Spleen (tissue), 11 donors: ENCODE data around the gene C22orf39. TPM values are rescaled to one million over a fixed set of nuclear protein-coding genes. Genes with fewer than 3 reads are reported as not detected.

Experiments
- DNase-seq: peaks from one replicate; pipeline ENCODE4 v3.0.0-alpha.2; 2020
- H3K27ac ChIP-seq, 8 donors: fragments of 200-600 bp; sonication (generic) in 7 of 8; 1 replicate in 4 of 8; 2 replicates in 4 of 8; pipeline versions ENCODE4 v1.5.0 to v1.8.0; 2016 to 2021; ENCODE audit warnings: inconsistent platforms in 4 of 8, mild to moderate bottlenecking in 4 of 8, moderate library complexity in 1 of 8
- H3K27me3 ChIP-seq, 7 donors: fragments of 200-600 bp; sonication (generic) in 6 of 7; replicated peaks in 1 of 7; 1 replicate in 4 of 7; 2 replicates in 3 of 7; pipeline versions ENCODE4 v1.5.0 to v1.8.0; 2016 to 2021; ENCODE audit warnings: inconsistent platforms in 3 of 7, mild to moderate bottlenecking in 1 of 7
- H3K36me3 ChIP-seq, 6 donors: fragments of 200-600 bp; sonication (generic) in 5 of 6; 1 replicate in 4 of 6; 2 replicates in 2 of 6; pipeline versions ENCODE4 v1.5.0 to v1.8.0; 2016 to 2021; ENCODE audit warnings: inconsistent platforms in 2 of 6
- H3K4me1 ChIP-seq, 6 donors: fragments of 200-600 bp; sonication (generic) in 5 of 6; 1 replicate in 3 of 6; 2 replicates in 3 of 6; pipeline versions ENCODE4 v1.5.0 to v1.8.0; 2016 to 2021; ENCODE audit warnings: inconsistent platforms in 3 of 6
- H3K4me3 ChIP-seq, 8 donors: fragments of 200-600 bp; sonication (generic) in 7 of 8; 1 replicate in 4 of 8; 2 replicates in 4 of 8; pipeline versions ENCODE4 v1.5.0 to v1.8.0; 2016 to 2021; ENCODE audit warnings: inconsistent platforms in 4 of 8, mild to moderate bottlenecking in 4 of 8, moderate library complexity in 2 of 8
- H3K9me3 ChIP-seq, 8 donors: fragments of 200-600 bp; sonication (generic) in 7 of 8; 1 replicate in 4 of 8; 2 replicates in 4 of 8; pipeline versions ENCODE4 v1.5.0 to v1.8.0; 2016 to 2021; ENCODE audit warnings: inconsistent platforms in 4 of 8
- CTCF ChIP-seq, 11 experiments: fragments of 200-600 bp in 7 of 11; fragments of 450-650 bp in 4 of 11; sonication (generic) in 4 of 11; IDR thresholded peaks in 8 of 11; conservative IDR thresholded peaks in 3 of 11; 1 replicate in 7 of 11; 2 replicates in 4 of 11; pipeline versions ENCODE4 v1.4.0 to v1.8.0; 2016 to 2021; ENCODE audit warnings: antibody characterized with exemption in 11 of 11, inconsistent platforms in 4 of 11, mild to moderate bottlenecking in 1 of 11
- POLR2A ChIP-seq, 3 donors: fragments of 450-650 bp; IDR thresholded peaks; one replicate each; pipeline ENCODE4 v1.5.1; 2017; ENCODE audit warnings: antibody characterized with exemption in 3 of 3, mild to moderate bottlenecking in 1 of 3
- POLR2AphosphoS5 ChIP-seq, 3 donors: sonication (generic); formaldehyde crosslinking; IDR thresholded peaks; one replicate each; pipeline ENCODE4 v1.5.1; 2017; ENCODE audit warnings: antibody characterized with exemption in 3 of 3
- WGBS, 5 donors: extraction: QIAGEN DNeasy Blood & Tissue Kit in 3 of 5; methylation state at CpG; one replicate each; pipeline versions ENCODE4 v1.1.5 to v1.1.7; 2013 to 2018; 5-methylcytosine and 5-hydroxymethylcytosine counted together
- intact Hi-C: fragments of 100-400 bp; cut with DNase I; formaldehyde crosslinking; loops from one replicate; pipeline ENCODE4 v1.15.0; 2023; ENCODE audit warnings: low total_unique reads
- polyA plus RNA-seq, 3 donors: library from polyadenylated mRNA; stranded (reverse); fragments of 200-250 nt; gene quantifications; one replicate each; pipeline ENCODE4 v1.2.1, GENCODE V29; 2013
- total RNA-seq, 7 donors: library from RNA; depleted of rRNA in 3 of 7; stranded (reverse); fragments of >200 nt in 3 of 7; fragmentation: NEBNext Ultra II Directional in 4 of 7; extraction: Animal tissue kit (Norgen Biotek cat#: 25700) in 4 of 7; gene quantifications; one replicate each; pipeline versions ENCODE4 v1.1.0 to v1.2.1, GENCODE V29; 2016 to 2021
- donor health status: healthy with polysubstance abuse.
- donor health status: DM: no; HTN: no; CAD: no; lungs with moderate emphysema.
- donor health status: DM: no; HTN: no; CAD: no.
- donor health status: Bipolar disorder and iron deficiency.
- donor health status: healthy.
- donor health status: DM: no; HTN: no; CAD: no.
- donor health status: DM: yes; HTN: yes; CAD: no.

C22orf39 gene
- total and polyA plus RNA-seq, 10 donors = 28.8 to 48.8 (median 37.6) TPM

DNA sequence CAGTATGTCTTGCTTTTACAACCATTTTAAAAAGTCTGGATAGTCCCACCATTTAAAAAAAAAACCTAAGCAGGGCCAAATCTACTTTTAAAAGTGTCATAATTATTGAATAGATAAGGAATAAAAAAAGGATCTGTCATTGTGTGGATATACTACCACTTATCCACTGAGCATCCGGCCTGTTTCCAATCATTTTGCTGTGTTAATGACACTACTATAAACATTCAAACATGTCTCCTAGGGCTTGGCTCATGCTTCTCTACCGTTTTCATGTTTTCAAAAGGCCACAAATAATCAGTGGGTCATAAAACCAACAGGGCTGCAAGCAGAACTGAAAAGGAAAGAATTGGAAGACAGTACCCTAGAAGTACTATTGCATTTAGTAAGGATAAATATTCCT lies 12.5 kb upstream of the C22orf39 start:
- DNase-seq = no peak
- Histone ChIP-seq H3K4me3 (no peak overlapping the region), H3K4me1 (no peaks in the 10 kb centered on the region), H3K27ac (no peak overlapping the region), H3K36me3 (peaks cover 5 to 100% (median 75%) of the 10 kb centered on the region in 6 donors), H3K9me3 (no peaks in the 10 kb centered on the region), H3K27me3 (no peaks in the 10 kb centered on the region)
- TF ChIP-seq POLR2AphosphoS5 (IDR thresholded peaks at IDR 0.05) = no peak
- no peak for TF ChIP-seq CTCF (IDR thresholded peaks at IDR 0.05 in 8 of 11, conservative IDR thresholded peaks at IDR 0.05 in 3 of 11)
- TF ChIP-seq POLR2A (IDR thresholded peaks at IDR 0.05) = no peak
- WGBS, 5 donors = 87 to 98% (median 93%) methylated on average over 2 of the region's 2 CpGs
- intact Hi-C loops = no loop called here

- Histone ChIP-seq H3K36me3 (peaks cover 3 to 100% (median 77%) of the 10 kb centered on the region in 6 donors), H3K27me3 (no peaks in the 10 kb centered on the region), H3K27ac (no peak overlapping the region), H3K4me3 (no peak overlapping the region), H3K9me3 (no peaks in the 10 kb centered on the region), H3K4me1 (no peaks in the 10 kb centered on the region)
- WGBS, 5 donors = 93 to 100% (median 94%) methylated on average over 7 to 8 of the region's 8 CpGs
- no peak for DNase-seq
- no peak for TF ChIP-seq POLR2A (IDR thresholded peaks at IDR 0.05)
- no peak for TF ChIP-seq POLR2AphosphoS5 (IDR thresholded peaks at IDR 0.05)
- no peak for TF ChIP-seq CTCF (IDR thresholded peaks at IDR 0.05 in 8 of 11, conservative IDR thresholded peaks at IDR 0.05 in 3 of 11)
- intact Hi-C loops = no loop called here
Measured at GRCh38 chr22:19457828-19458428, 10.4 kb upstream of the C22orf39 start.

DNA sequence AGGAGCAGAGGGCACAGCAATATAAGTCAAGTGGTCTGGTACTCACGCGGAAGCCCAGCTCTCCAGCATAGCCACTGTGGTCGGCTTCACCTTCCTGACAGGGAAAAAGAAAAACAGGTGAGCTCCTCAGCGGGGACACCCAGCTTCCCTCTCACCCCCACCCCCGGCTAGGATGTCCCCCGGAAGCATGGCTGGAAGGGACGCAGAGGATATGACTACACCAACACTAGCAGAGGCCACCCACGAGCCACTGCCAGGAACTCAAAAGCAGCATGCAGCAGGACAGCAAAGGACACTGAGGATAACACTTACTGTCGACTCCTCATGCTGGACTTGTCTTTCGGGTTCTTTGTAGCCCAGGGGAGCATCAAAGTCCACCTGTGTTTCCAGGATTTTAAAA lies 9.0 kb upstream of the C22orf39 start:
- DNase-seq = no peak
- no peak for TF ChIP-seq POLR2AphosphoS5 (IDR thresholded peaks at IDR 0.05)
- TF ChIP-seq CTCF (IDR thresholded peaks at IDR 0.05 in 8 of 11, conservative IDR thresholded peaks at IDR 0.05 in 3 of 11) = no peak
- no peak for TF ChIP-seq POLR2A (IDR thresholded peaks at IDR 0.05)
- 93 to 98% (median 96%) methylated on average over 10 of the region's 10 CpGs for WGBS, 5 donors
- Histone ChIP-seq H3K9me3 (no peaks in the 10 kb centered on the region), H3K36me3 (peaks cover 3 to 100% (median 80%) of the 10 kb centered on the region in 6 donors), H3K4me3 (no peak overlapping the region), H3K27me3 (no peaks in the 10 kb centered on the region), H3K27ac (no peak overlapping the region), H3K4me1 (no peaks in the 10 kb centered on the region)
- intact Hi-C loops = no loop called here

DNA sequence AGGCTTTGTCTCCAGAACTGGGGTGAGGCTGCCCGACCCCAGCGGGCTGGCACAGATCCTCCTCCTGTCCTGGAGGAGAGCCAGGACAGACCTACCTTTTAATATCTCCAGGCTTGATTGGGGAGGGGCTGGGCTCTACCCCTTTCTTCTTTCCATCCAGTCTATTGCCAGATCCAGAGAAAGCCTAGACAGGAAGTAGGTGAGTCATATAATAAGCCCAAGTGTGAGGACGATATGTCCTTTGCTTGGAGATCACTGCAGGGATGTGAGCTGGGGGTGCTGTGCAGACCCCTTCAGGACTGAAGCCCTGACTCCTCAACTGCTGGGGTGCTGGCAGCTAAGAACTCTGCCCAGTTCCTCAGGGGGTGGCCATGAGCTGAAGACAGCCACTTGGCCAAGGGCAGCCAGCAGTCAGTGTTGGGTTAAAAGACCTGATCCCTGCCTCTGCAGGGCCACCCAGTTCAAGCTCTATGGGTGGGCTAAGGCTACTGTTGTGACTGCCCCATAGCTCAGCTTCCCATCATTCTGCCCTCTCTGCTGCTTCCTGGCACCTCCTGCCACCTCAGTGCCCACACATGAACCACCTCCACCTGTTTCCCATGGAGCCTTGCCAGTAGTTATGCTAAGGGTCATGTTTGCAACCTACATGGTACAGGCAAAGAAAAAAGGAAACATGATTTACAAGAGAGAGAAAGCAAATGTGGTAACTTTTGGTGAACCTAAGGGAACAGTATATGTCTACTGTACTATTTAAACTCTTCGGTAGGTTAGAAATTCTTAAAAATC lies 8.3 kb upstream of the C22orf39 start:
- WGBS, 5 donors = 82 to 93% (median 88%) methylated on average over 4 of the region's 4 CpGs
- TF ChIP-seq POLR2AphosphoS5 (IDR thresholded peaks at IDR 0.05) = no peak
- TF ChIP-seq CTCF (IDR thresholded peaks at IDR 0.05 in 8 of 11, conservative IDR thresholded peaks at IDR 0.05 in 3 of 11) = no peak
- TF ChIP-seq POLR2A (IDR thresholded peaks at IDR 0.05) = no peak
- no peak overlapping the region for H3K4me3 ChIP-seq
- intact Hi-C loops = no loop called here
- no peaks in the 10 kb centered on the region for H3K4me1 ChIP-seq
- H3K27ac ChIP-seq = no peak overlapping the region
- H3K27me3 ChIP-seq = no peaks in the 10 kb centered on the region
- H3K36me3 ChIP-seq = peaks cover 3 to 100% (median 77%) of the 10 kb centered on the region in 6 donors
- H3K9me3 ChIP-seq = no peaks in the 10 kb centered on the region
- no peak for DNase-seq
